ENCODE results near the gene COL9A3. TPM values are rescaled to one million over a fixed set of nuclear protein-coding genes. Genes with fewer than 3 reads are reported as not detected.
A peak's percentile ranks its signal among the peaks of the same experiment; 100 is the strongest.

Gene COL9A3
- total RNA-seq, 2 experiments from 2014 or later: not detected

DNA sequence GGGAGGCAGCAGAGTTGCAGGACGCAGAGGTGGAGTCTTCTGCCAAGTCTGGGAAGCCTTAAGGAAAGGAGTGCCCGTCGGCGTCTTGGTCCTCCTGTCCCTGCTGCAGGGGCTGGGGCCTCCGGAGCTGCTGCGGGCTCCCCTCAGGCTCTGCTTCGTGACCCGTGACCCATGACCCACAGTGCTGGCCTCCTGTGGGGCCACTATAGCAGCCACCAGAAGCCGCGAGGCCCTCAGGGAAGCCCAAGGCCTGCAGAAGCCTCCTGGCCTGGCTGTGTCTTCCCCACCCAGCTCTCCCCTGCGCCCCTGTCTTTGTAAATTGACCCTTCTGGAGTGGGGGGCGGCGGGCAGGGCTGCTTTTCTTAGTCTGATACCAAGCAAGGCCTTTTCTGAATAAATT is 3.3 kb upstream of the COL9A3 start:
- POLR2A ChIA-PET: interaction anchor here (1.1 to 2.7 kb wide), 2 partner anchors 9 to 20 kb away, joined by 3 to 10 read pairs; partner anchors contain the start of gene OGFR
- no peak for ATAC-seq (ENCODE audit: poor library complexity)
- H3K27me3 Mint-ChIP-seq: peaks cover 23% of the 10 kb centered on the region
- TF ChIP-seq CTCF (IDR thresholded peaks at IDR 0.05): no peak
- DNase-seq: no peak
- Histone ChIP-seq H3K36me3 (ENCODE audit: insufficient read depth, low read length) (peaks cover 41% of the 10 kb centered on the region), H3K9me3 (ENCODE audit: control insufficient read depth in 1 of 2, insufficient read depth in 1 of 2, low read length in 2 of 2) (peaks cover 0 to 22% of the 10 kb centered on the region in 2 experiments), H3K4me3 (ENCODE audit: low read length) (no peak overlapping the region), H3K27ac (ENCODE audit: low read depth in 1 of 2, low read length in 2 of 2) (no peak overlapping the region), H3K4me1 (ENCODE audit: insufficient read depth, low read length) (peaks cover 26% of the 10 kb centered on the region), H3K27me3 (ENCODE audit: control insufficient read depth in 1 of 2, insufficient read depth in 2 of 2, low read length in 2 of 2) (peaks cover 32 to 34% of the 10 kb centered on the region in 2 experiments)
- peaks cover 22% of the 10 kb centered on the region for H3K36me3 Mint-ChIP-seq (ENCODE audit: low read depth)
- intact Hi-C loops (cut with DNase I, micrococcal nuclease): no loop called here
- no peak overlapping the region for H3K4me3 Mint-ChIP-seq
- peaks cover 12% of the 10 kb centered on the region for H3K4me1 Mint-ChIP-seq (ENCODE audit: low read depth)
- no peaks in the 10 kb centered on the region for H3K9me3 Mint-ChIP-seq
- H3K27ac Mint-ChIP-seq: no peak overlapping the region
- CTCF ChIA-PET: no interaction called here

- ATAC-seq (ENCODE audit: poor library complexity): no peak
- no peak overlapping the region for H3K27ac Mint-ChIP-seq
These were observed 2.7 kb upstream of the COL9A3 start for GRCh38 chr20:62814060-62814708.

DNA sequence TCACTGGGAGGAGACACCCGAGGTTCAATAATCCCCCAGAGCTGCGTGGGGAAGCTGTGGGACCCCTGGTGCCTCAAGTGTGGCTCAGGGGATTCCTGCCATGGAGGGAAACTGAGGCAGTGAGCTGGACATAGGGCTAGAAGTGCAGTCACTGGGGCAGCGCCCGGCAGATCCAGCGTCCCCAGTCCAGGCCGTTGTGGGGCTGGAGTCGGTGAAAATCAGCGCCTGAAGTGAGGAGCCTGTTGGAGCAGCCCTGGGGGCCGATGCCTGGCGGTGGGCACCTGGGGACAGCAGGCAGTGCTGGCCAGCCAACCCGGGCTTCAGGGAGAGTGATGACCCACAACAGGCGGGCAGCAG is 2.2 kb upstream of the COL9A3 start:
- Mint-ChIP-seq H3K4me1 (ENCODE audit: low read depth) (peaks cover 12% of the 10 kb centered on the region), H3K9me3 (no peaks in the 10 kb centered on the region), H3K4me3 (peak overlapping the region; percentile 38), H3K36me3 (ENCODE audit: low read depth) (peaks cover 15% of the 10 kb centered on the region), H3K27ac (no peak overlapping the region), H3K27me3 (peaks cover 23% of the 10 kb centered on the region)
- H3K4me3 ChIP-seq (ENCODE audit: low read length): no peak overlapping the region
- POLR2A ChIA-PET: interaction anchor here (0.7 to 2.7 kb wide), 5 partner anchors 10 to 107 kb away, joined by 3 to 10 read pairs (median 4); partner anchors contain the start of genes MRGBP and OGFR
- ATAC-seq (ENCODE audit: poor library complexity) (no peak), DNase-seq (no peak)
- no peak overlapping the region for H3K27ac ChIP-seq (ENCODE audit: low read depth in 1 of 2, low read length in 2 of 2)
- H3K4me1 ChIP-seq (ENCODE audit: insufficient read depth, low read length): peaks cover 26% of the 10 kb centered on the region
- H3K27me3 ChIP-seq (ENCODE audit: control insufficient read depth in 1 of 2, insufficient read depth in 2 of 2, low read length in 2 of 2): peaks cover 43 to 45% of the 10 kb centered on the region in 2 experiments
- peaks cover 31% of the 10 kb centered on the region for H3K36me3 ChIP-seq (ENCODE audit: insufficient read depth, low read length)
- CTCF ChIA-PET: no interaction called here
- intact Hi-C loops (cut with DNase I, micrococcal nuclease): no loop called here
- TF ChIP-seq CTCF (IDR thresholded peaks at IDR 0.05): no peak
- peaks cover 0 to 22% of the 10 kb centered on the region in 2 experiments for H3K9me3 ChIP-seq (ENCODE audit: control insufficient read depth in 1 of 2, insufficient read depth in 1 of 2, low read length in 2 of 2)

More at GRCh38 chr20:62814060-62814708, 2.7 kb upstream of the COL9A3 start:
- DNase-seq: no peak
- Mint-ChIP-seq H3K36me3 (ENCODE audit: low read depth) (peaks cover 20% of the 10 kb centered on the region), H3K27me3 (peaks cover 23% of the 10 kb centered on the region), H3K4me3 (peak overlapping the region; percentile 38), H3K9me3 (no peaks in the 10 kb centered on the region), H3K4me1 (ENCODE audit: low read depth) (peaks cover 12% of the 10 kb centered on the region)
- intact Hi-C loops (cut with DNase I, micrococcal nuclease): no loop called here
- Histone ChIP-seq H3K4me3 (ENCODE audit: low read length) (no peak overlapping the region), H3K27me3 (ENCODE audit: control insufficient read depth in 1 of 2, insufficient read depth in 2 of 2, low read length in 2 of 2) (peaks cover 38 to 40% of the 10 kb centered on the region in 2 experiments), H3K9me3 (ENCODE audit: control insufficient read depth in 1 of 2, insufficient read depth in 1 of 2, low read length in 2 of 2) (peaks cover 0 to 22% of the 10 kb centered on the region in 2 experiments), H3K27ac (ENCODE audit: low read depth in 1 of 2, low read length in 2 of 2) (no peak overlapping the region), H3K4me1 (ENCODE audit: insufficient read depth, low read length) (peaks cover 26% of the 10 kb centered on the region), H3K36me3 (ENCODE audit: insufficient read depth, low read length) (peaks cover 36% of the 10 kb centered on the region)
- CTCF ChIA-PET: interaction anchor here (0.5 kb wide), 1 partner anchor 55 kb away, joined by 3 read pairs; no protein-coding TSS in a partner anchor
- POLR2A ChIA-PET: interaction anchor here (0.9 to 2.7 kb wide), 4 partner anchors 9 to 41 kb away, joined by 3 to 10 read pairs (median 4); partner anchors contain the start of genes MRGBP and OGFR
- TF ChIP-seq CTCF (IDR thresholded peaks at IDR 0.05): no peak
